Neural progenitor cell (in vitro differentiated cells): ENCODE results near the gene ALK. TPM values are rescaled to one million over a fixed set of nuclear protein-coding genes. Genes with fewer than 3 reads are reported as not detected.

Experiments used
- DNase-seq: peaks from one replicate; pipeline ENCODE4 v3.0.0-alpha.2; 2016; ENCODE audit warnings: low spot score
- H2AFZ ChIP-seq: fragments of 200-600 bp; sonication (generic); replicated peaks from 2 replicates; pipeline ENCODE4 v1.6.1; 2016; ENCODE audit warnings: antibody characterized with exemption
- H3F3A ChIP-seq: fragments of 200-600 bp; sonication (generic); 2 replicates; pipeline ENCODE4 v1.6.1; 2016; ENCODE audit warnings: antibody characterized with exemption, low read depth
- H3K27ac ChIP-seq: fragments of 200-600 bp; sonication (generic); 2 replicates; pipeline ENCODE4 v1.5.1; 2016; ENCODE audit warnings: mild to moderate bottlenecking
- H3K27me3 ChIP-seq: fragments of 200-600 bp; sonication (generic); 2 replicates; pipeline ENCODE4 v1.6.1; 2016; ENCODE audit warnings: mild to moderate bottlenecking, moderate library complexity
- H3K36me3 ChIP-seq: fragments of 200-600 bp; sonication (generic); 2 replicates; pipeline ENCODE4 v1.5.1; 2016
- H3K4me1 ChIP-seq: fragments of 200-600 bp; sonication (generic); 2 replicates; pipeline ENCODE4 v1.6.1; 2016; ENCODE audit warnings: mixed run types
- H3K4me2 ChIP-seq: fragments of 200-600 bp; sonication (generic); 2 replicates; pipeline ENCODE4 v1.6.1; 2016
- H3K4me3 ChIP-seq: fragments of 200-600 bp; sonication (generic); 2 replicates; pipeline ENCODE4 v1.5.1; 2016
- H3K79me2 ChIP-seq: fragments of 200-600 bp; sonication (generic); 2 replicates; pipeline ENCODE4 v1.6.1; 2016; ENCODE audit warnings: low read depth
- H3K9ac ChIP-seq: fragments of 200-600 bp; sonication (generic); 2 replicates; pipeline ENCODE4 v1.6.1; 2016
- H3K9me3 ChIP-seq: fragments of 200-600 bp; sonication (generic); 2 replicates; pipeline ENCODE4 v1.5.1; 2016; ENCODE audit warnings: low read depth
- H4K20me1 ChIP-seq: fragments of 200-600 bp; sonication (generic); 2 replicates; pipeline ENCODE4 v1.6.1; 2016; ENCODE audit warnings: low read depth
- H3K27ac Mint-ChIP-seq: 3 replicates; pipeline ENCODE4 v1.8.0; 2021; ENCODE audit warnings: mixed read lengths
- H3K27me3 Mint-ChIP-seq: 2 replicates; pipeline ENCODE4 v1.8.0; 2022; ENCODE audit warnings: low read depth, mild to moderate bottlenecking, inconsistent platforms, moderate library complexity, mixed read lengths; ENCODE audit not compliant: insufficient read depth
- H3K36me3 Mint-ChIP-seq: 3 replicates; pipeline ENCODE4 v1.8.0; 2021; ENCODE audit warnings: mixed read lengths
- H3K4me1 Mint-ChIP-seq: 3 replicates; pipeline ENCODE4 v1.8.0; 2021; ENCODE audit warnings: mixed read lengths
- H3K4me3 Mint-ChIP-seq: 3 replicates; pipeline ENCODE4 v1.8.0; 2021; ENCODE audit warnings: mild to moderate bottlenecking, moderate library complexity, mixed read lengths
- H3K9me3 Mint-ChIP-seq: 3 replicates; pipeline ENCODE4 v1.8.0; 2020; ENCODE audit warnings: mixed read lengths
- CTCF ChIP-seq: fragments of 200-600 bp; sonication (generic); IDR thresholded peaks from 2 replicates; pipeline ENCODE4 v1.5.1; 2017; ENCODE audit warnings: antibody characterized with exemption, mild to moderate bottlenecking
- EZH2 ChIP-seq: fragments of 200-600 bp; sonication (generic); IDR thresholded peaks from 2 replicates; pipeline ENCODE4 v1.6.1; 2017; ENCODE audit warnings: antibody characterized with exemption, mild to moderate bottlenecking, moderate library complexity
- EZH2phosphoT487 ChIP-seq: fragments of 200-600 bp; sonication (generic); IDR thresholded peaks from 2 replicates; pipeline ENCODE4 v1.6.1; 2017; ENCODE audit warnings: antibody characterized with exemption
- total RNA-seq: library from RNA; depleted of rRNA; stranded (reverse); fragments of >200 nt; gene quantifications from 2 replicates; pipeline ENCODE4 v1.2.3, GENCODE V29; 2015; ENCODE audit warnings: low replicate concordance

The ALK gene
- total RNA-seq, 1 donor from 2014 or later = not detected

DNA sequence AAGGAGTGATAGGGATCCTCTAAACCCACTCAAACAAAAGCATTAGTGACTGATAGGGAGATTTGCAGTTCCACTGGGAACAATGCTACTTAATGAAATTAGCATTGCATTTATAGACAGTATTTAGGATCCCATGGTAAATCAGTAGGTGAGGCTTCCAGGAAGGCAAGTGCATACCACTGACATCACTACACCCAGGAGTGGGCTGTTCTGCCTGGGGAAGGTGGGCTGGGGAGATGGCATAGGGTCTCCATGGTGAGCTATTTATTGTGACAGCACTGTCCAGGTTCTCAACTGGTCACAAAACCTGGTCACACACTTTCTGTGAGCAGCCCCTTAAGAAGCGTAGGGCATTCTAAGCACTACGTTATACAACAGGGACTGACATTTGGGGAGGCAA lies 262.2 kb downstream of the ALK start:
- H3K4me2 ChIP-seq = no peak overlapping the region
- no peaks in the 10 kb centered on the region for H3K79me2 ChIP-seq
- no peak overlapping the region for H3K9ac ChIP-seq
- Mint-ChIP-seq H3K27ac (no peak overlapping the region), H3K4me1 (peaks cover 18% of the 10 kb centered on the region), H3K27me3 (no peaks in the 10 kb centered on the region), H3K4me3 (no peak overlapping the region), H3K9me3 (no peaks in the 10 kb centered on the region), H3K36me3 (no peaks in the 10 kb centered on the region)
- H4K20me1 ChIP-seq = no peaks in the 10 kb centered on the region
- H3K4me1 ChIP-seq = peaks cover 21% of the 10 kb centered on the region
- H3F3A ChIP-seq = peaks cover 12% of the 10 kb centered on the region
- TF ChIP-seq CTCF (no peak), EZH2 (no peak), EZH2phosphoT487 (no peak)
- no peak for DNase-seq
- no peaks in the 10 kb centered on the region for H3K36me3 ChIP-seq
- H3K27me3 ChIP-seq = no peaks in the 10 kb centered on the region
- H3K27ac ChIP-seq = no peak overlapping the region
- no peak overlapping the region for H3K4me3 ChIP-seq
- H2AFZ ChIP-seq = no peak overlapping the region
- H3K9me3 ChIP-seq = no peaks in the 10 kb centered on the region

GRCh38 chr2:29657674-29658073 lies 263.7 kb downstream of the ALK start:
- peaks cover 2% of the 10 kb centered on the region for H3K9me3 Mint-ChIP-seq
- no peak overlapping the region for H2AFZ ChIP-seq
- no peaks in the 10 kb centered on the region for H3K9me3 ChIP-seq
- H3K27me3 ChIP-seq = no peaks in the 10 kb centered on the region
- no peaks in the 10 kb centered on the region for H4K20me1 ChIP-seq
- no peak overlapping the region for H3K9ac ChIP-seq
- H3K4me3 Mint-ChIP-seq = no peak overlapping the region
- H3K4me1 ChIP-seq = peaks cover 21% of the 10 kb centered on the region
- H3K27ac ChIP-seq = no peak overlapping the region
- no peak for TF ChIP-seq CTCF
- no peak for TF ChIP-seq EZH2phosphoT487
- TF ChIP-seq EZH2 = no peak
- H3F3A ChIP-seq = peaks cover 12% of the 10 kb centered on the region
- peak; percentile 58 for DNase-seq
- peaks cover 3% of the 10 kb centered on the region for H3K27me3 Mint-ChIP-seq
- no peak overlapping the region for H3K4me3 ChIP-seq
- no peaks in the 10 kb centered on the region for H3K36me3 Mint-ChIP-seq
- no peak overlapping the region for H3K27ac Mint-ChIP-seq
- H3K79me2 ChIP-seq = no peaks in the 10 kb centered on the region
- peak overlapping the region; percentile 14 for H3K4me2 ChIP-seq
- peaks cover 18% of the 10 kb centered on the region for H3K4me1 Mint-ChIP-seq
- H3K36me3 ChIP-seq = no peaks in the 10 kb centered on the region

DNA sequence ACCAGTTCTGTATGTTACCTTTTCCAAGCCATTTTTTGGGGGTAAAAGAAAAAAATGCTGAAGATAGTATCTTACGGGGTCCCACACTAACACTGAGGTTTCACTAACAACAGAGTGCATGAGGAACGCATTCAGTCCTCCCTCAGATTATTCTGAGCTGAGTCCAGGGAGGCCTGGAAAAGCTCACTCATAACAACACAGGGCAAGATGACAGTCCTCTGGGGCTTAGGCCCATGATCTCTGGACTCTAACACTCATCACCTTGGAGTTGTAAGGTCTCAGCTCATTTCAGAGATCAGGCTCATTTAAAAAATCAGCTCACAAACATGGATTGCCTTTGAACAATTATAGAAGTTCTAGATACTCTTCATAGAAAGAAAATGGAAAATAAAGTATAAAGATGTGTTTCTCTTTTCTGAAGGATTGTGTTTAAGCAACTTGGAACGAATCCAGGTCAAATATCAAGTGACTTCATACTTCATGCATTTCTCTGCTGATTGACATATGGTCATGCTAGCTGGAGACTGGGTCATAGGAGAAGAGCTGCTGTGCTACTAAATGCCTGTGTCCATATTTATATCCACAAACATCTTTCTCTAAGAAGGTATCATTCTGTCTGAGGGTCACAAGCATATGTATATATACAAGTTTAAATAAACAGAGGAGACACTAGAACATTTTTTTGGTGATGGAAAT lies 265.8 kb downstream of the ALK start:
- Histone ChIP-seq H3K27ac (no peak overlapping the region), H3K9me3 (no peaks in the 10 kb centered on the region), H3K9ac (no peak overlapping the region), H3K4me3 (no peak overlapping the region), H3K4me1 (peaks cover 23% of the 10 kb centered on the region), H3K36me3 (no peaks in the 10 kb centered on the region), H3K79me2 (no peaks in the 10 kb centered on the region), H3K4me2 (no peak overlapping the region), H3F3A (peaks cover 12% of the 10 kb centered on the region), H2AFZ (no peak overlapping the region), H3K27me3 (no peaks in the 10 kb centered on the region), H4K20me1 (no peaks in the 10 kb centered on the region)
- peaks cover 33% of the 10 kb centered on the region for H3K4me1 Mint-ChIP-seq
- no peaks in the 10 kb centered on the region for H3K36me3 Mint-ChIP-seq
- peak overlapping the region; percentile 64 for H3K27ac Mint-ChIP-seq
- no peak overlapping the region for H3K4me3 Mint-ChIP-seq
- H3K27me3 Mint-ChIP-seq = peaks cover 3% of the 10 kb centered on the region
- DNase-seq = no peak
- TF ChIP-seq EZH2phosphoT487 (no peak), EZH2 (no peak), CTCF (no peak)
- peaks cover 2% of the 10 kb centered on the region for H3K9me3 Mint-ChIP-seq
